Kidney (tissue), 14 donors: ENCODE data around the gene CYP3A5. TPM values are rescaled to one million over a fixed set of nuclear protein-coding genes. Genes with fewer than 3 reads are reported as not detected.
"Not testable (repeated sequence)": the region's sequence is repeated elsewhere in the genome, so short reads cannot be mapped to it uniquely, and the experiment has no call there.

Experiments used
- DNase-seq, 5 donors: peaks; one replicate each; pipeline ENCODE4 v3.0.0-alpha.2; 2013 to 2020
- FAIRE-seq: peaks from 2 replicates; lab custom pipeline; 2012; peaks lifted over from hg19 to GRCh38; lab: Jason Lieb, UNC
- H3K27ac ChIP-seq, 2 donors: one replicate each; pipeline ENCODE4 v1.7.0; 2013; ENCODE audit warnings: low read depth in 2 of 2, low read length in 2 of 2, inconsistent platforms in 1 of 2
- H3K27me3 ChIP-seq: one replicate; pipeline ENCODE4 v1.7.1; 2013; ENCODE audit warnings: low read length, inconsistent platforms; ENCODE audit not compliant: control insufficient read depth, insufficient read depth
- H3K36me3 ChIP-seq, 3 donors: one replicate each; pipeline versions ENCODE4 v1.7.0 to v1.7.1; 2013; ENCODE audit warnings: low read length in 3 of 3, control low read depth in 1 of 3, inconsistent platforms in 1 of 3; ENCODE audit not compliant: insufficient read depth in 3 of 3, control insufficient read depth in 2 of 3
- H3K4me1 ChIP-seq, 3 donors: one replicate each; pipeline versions ENCODE4 v1.7.0 to v1.7.1; 2013; ENCODE audit warnings: low read length in 3 of 3, inconsistent platforms in 1 of 3, low read depth in 1 of 3; ENCODE audit not compliant: control insufficient read depth in 2 of 3, insufficient read depth in 2 of 3
- H3K4me3 ChIP-seq, 3 donors: one replicate each; pipeline versions ENCODE4 v1.7.0 to v1.8.1; 2013; ENCODE audit warnings: low read length in 3 of 3, control low read depth in 1 of 3, inconsistent platforms in 1 of 3
- H3K9ac ChIP-seq, 3 donors: one replicate each; pipeline versions ENCODE4 v1.7.0 to v1.7.1; 2013; ENCODE audit warnings: low read length in 3 of 3, control low read depth in 1 of 3, inconsistent platforms in 1 of 3
- H3K9me3 ChIP-seq, 3 donors: one replicate each; pipeline versions ENCODE4 v1.7.0 to v1.7.1; 2013; ENCODE audit warnings: low read length in 3 of 3, control low read depth in 1 of 3, inconsistent platforms in 1 of 3; ENCODE audit not compliant: control insufficient read depth in 2 of 3, insufficient read depth in 1 of 3
- CTCF ChIP-seq: IDR thresholded peaks from 3 replicates; pipeline ENCODE4 v1.5.1; 2012; ENCODE audit warnings: mild to moderate bottlenecking, moderate library complexity, borderline replicate concordance; ENCODE audit not compliant: insufficient read depth; ENCODE audit errors: extremely low read depth
- intact Hi-C: fragments of 100-400 bp; cut with DNase I; formaldehyde crosslinking; loops from one replicate; pipeline ENCODE4 v1.11.1; 2022
- polyA plus RNA-seq: library from polyadenylated mRNA; stranded (reverse); fragments of 350-450 nt; fragmentation: Illumina TruSeq; extraction: RNeasy Lipid Tissue Mini Kit (QIAGEN cat#74804); gene quantifications from one replicate; pipeline ENCODE4 v1.2.3, GENCODE V29; 2014; ENCODE audit warnings: low read depth, low replicate concordance; ENCODE audit not compliant: insufficient read depth
- total RNA-seq: library from RNA; stranded (reverse); fragmentation: NEBNext Ultra II Directional; extraction: Animal tissue kit (Norgen Biotek cat#: 25700); gene quantifications from one replicate; pipeline ENCODE4 v1.2.1, GENCODE V29; 2021
- donor health status: control.
- donor health status: control.
- donor health status: control.
- donor health status: control.
- donor health status: control.
- donor health status: DM: yes; HTN: yes; CAD: no.
- donor health status: Normal renal cell carcinoma (clear cell type).

Gene CYP3A5
- total and polyA plus RNA-seq, 2 donors from 2014 or later: 7.6 to 13.5 TPM

DNA sequence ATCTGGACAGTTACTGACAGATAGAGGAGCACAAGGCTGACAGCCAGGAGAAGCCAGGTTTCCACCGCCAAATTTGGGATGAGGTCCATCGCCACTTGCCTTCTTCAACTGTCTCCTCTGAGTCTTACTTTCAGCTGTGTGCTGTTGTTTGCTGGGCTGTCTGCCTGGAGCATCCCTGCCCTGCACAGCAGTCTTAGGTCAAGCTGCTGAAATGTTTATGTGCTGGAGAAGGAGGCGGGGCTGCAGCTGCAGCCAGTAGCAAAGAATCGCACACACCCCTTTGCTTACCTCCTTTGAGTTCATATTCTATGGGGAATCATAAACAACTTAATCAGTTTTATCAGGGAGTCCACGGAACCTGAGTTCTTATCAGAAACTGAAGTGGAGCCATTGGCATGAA, 20.1 kb upstream of the CYP3A5 start:
- FAIRE-seq (no peak), DNase-seq (no peak)
- peaks cover 0 to 4% (median 0%) of the 10 kb centered on the region in 3 donors for H3K4me1 ChIP-seq
- no peak overlapping the region for H3K9ac ChIP-seq
- H3K9me3 ChIP-seq: peaks cover 0 to 5% (median 0%) of the 10 kb centered on the region in 3 donors
- TF ChIP-seq CTCF: no peak
- no peaks in the 10 kb centered on the region for H3K36me3 ChIP-seq
- no peak overlapping the region for H3K27ac ChIP-seq
- H3K4me3 ChIP-seq: no peak overlapping the region
- intact Hi-C loops: no loop called here
- no peaks in the 10 kb centered on the region for H3K27me3 ChIP-seq

DNA sequence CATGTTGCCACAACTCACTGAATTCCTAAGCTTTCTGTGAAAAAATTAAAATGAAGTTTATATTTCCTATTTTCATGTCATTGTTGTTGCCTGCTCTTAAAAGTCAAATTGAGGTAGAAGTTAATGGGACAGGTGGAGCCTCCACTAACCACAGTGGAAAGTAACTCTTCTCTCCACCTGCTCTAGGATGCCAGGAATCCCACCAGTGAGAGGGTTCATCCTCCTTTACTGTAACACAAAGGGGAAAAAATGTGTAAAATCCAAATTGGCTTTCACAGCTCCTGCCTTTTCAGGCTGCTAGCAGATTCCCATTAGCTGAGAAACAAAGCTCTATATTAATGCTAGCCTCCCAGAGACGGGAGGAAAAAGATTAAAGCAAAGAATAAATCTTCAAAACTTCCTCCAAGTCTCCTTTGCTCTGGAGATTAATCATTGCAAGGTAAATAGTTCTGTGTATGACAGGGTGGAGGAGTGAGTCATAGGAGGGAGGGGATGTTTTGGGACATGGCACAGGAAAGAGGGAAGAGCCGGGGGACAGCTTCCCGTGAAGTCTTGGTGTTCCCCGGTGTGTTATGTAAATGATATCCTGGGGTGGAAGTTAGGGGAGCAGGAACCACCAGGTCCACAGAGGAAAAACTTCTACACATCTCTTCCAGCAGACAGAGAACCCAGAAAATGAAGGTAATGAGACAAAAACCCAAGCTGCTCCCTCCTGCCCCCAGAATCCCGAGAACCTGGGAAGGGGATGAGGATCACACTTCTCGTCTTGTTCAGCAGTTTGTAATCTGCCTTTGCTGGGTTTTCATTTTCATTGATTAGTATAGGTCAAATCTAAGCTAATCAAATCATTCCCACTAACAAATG, 19.3 kb upstream of the CYP3A5 start:
- peak; percentile 6 for FAIRE-seq
- H3K36me3 ChIP-seq, DNase-seq, H3K4me3 ChIP-seq, H3K27me3 ChIP-seq, H3K27ac ChIP-seq, intact Hi-C loops, H3K9ac ChIP-seq, H3K9me3 ChIP-seq: not testable (repeated sequence)
- H3K4me1 ChIP-seq: peaks cover 0 to 11% (median 0%) of the 10 kb centered on the region in 3 donors

DNA sequence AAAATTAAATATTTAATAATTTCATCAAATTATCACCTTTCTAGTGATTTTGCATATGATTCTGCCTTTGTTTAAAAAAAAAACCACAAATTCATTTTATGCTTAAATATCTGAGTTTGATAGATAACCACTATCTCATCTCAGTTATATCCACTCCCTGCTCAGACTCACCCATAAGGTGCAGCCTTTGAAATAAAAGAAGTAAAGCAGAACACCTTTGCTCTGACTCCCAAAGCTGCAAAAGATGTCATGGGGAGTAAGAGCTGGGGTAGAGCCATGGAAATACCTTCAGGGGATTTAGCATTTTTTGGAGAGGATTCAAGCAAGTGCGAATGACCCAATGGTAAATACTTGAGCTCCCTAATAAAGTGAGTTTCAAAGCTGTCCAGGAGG, 15.1 kb upstream of the CYP3A5 start:
- intact Hi-C loops: no loop called here
- Histone ChIP-seq H3K27ac (no peak overlapping the region), H3K9me3 (no peaks in the 10 kb centered on the region), H3K4me3 (no peak overlapping the region), H3K36me3 (no peaks in the 10 kb centered on the region), H3K9ac (no peak overlapping the region), H3K4me1 (peaks cover 0 to 17% (median 6%) of the 10 kb centered on the region in 3 donors), H3K27me3 (no peaks in the 10 kb centered on the region)
- TF ChIP-seq CTCF: no peak
- no peak for FAIRE-seq
- DNase-seq: no peak

- intact Hi-C loops: no loop called here
- Histone ChIP-seq H3K9me3 (no peaks in the 10 kb centered on the region), H3K27me3 (no peaks in the 10 kb centered on the region), H3K4me1 (peaks cover 0 to 17% (median 6%) of the 10 kb centered on the region in 3 donors), H3K27ac (no peak overlapping the region), H3K36me3 (no peaks in the 10 kb centered on the region), H3K9ac (no peak overlapping the region), H3K4me3 (no peak overlapping the region)
- DNase-seq: no peak
- no peak for TF ChIP-seq CTCF
- no peak for FAIRE-seq
Measured at GRCh38 chr7:99694201-99694911, 14.6 kb upstream of the CYP3A5 start.
